SK-N-SH (cell line): ENCODE results near the gene RAD1.

Experiments used
- CTCF ChIP-seq: fragments of 200-600 bp; sonication (generic); IDR thresholded peaks from 2 replicates; pipeline ENCODE4 v1.6.1; 2017; ENCODE audit warnings: antibody characterized with exemption, mild to moderate bottlenecking, moderate library complexity
- EP300 ChIP-seq, 2 experiments: IDR thresholded peaks; 2 replicates each; pipeline versions ENCODE4 v1.4.0 to v1.6.1; 2012; ENCODE audit warnings: borderline replicate concordance in 1 of 2, low read depth in 1 of 2, low read length in 1 of 2
- EZH2phosphoT487 ChIP-seq: fragments of 200-600 bp; sonication (generic); IDR thresholded peaks from 2 replicates; pipeline ENCODE4 v1.6.1; 2017; ENCODE audit warnings: low read depth, mixed run types, mild to moderate bottlenecking, antibody characterized with exemption, moderate library complexity, borderline replicate concordance
- FOXM1 ChIP-seq: IDR thresholded peaks from 2 replicates; pipeline ENCODE4 v1.4.0; 2012; ENCODE audit warnings: low read depth, mild to moderate bottlenecking
- RXRA ChIP-seq: IDR thresholded peaks from 2 replicates; pipeline ENCODE4 v1.4.0; 2012; ENCODE audit warnings: low read depth, mild to moderate bottlenecking, borderline replicate concordance
- TAF1 ChIP-seq: IDR thresholded peaks from 2 replicates; pipeline ENCODE4 v1.6.1; 2012; ENCODE audit warnings: low read depth, mild to moderate bottlenecking, low read length, moderate library complexity, borderline replicate concordance
- TCF12 ChIP-seq: IDR thresholded peaks from 2 replicates; pipeline ENCODE4 v1.4.0; 2012
- TEAD4 ChIP-seq: IDR thresholded peaks from 2 replicates; pipeline ENCODE4 v1.4.0; 2012; ENCODE audit warnings: mild to moderate bottlenecking, borderline replicate concordance; ENCODE audit not compliant: insufficient read depth
- YY1 ChIP-seq: IDR thresholded peaks from 2 replicates; pipeline ENCODE4 v1.4.0; 2012; ENCODE audit warnings: low read depth, mild to moderate bottlenecking
- ZBTB33 ChIP-seq: IDR thresholded peaks from 2 replicates; pipeline ENCODE4 v1.4.0; 2012; ENCODE audit warnings: low read depth, borderline replicate concordance

GRCh38 chr5:34913072-34913471 lies 2.2 kb downstream of the RAD1 start:
- no peak for TF ChIP-seq CTCF
- TF ChIP-seq FOXM1 = no peak
- no peak for TF ChIP-seq EZH2phosphoT487
- TF ChIP-seq EP300 (IDR thresholded peaks at IDR 0.05; ENCODE audit: borderline replicate concordance in 1 of 2, low read depth in 1 of 2, low read length in 1 of 2) = no peak
- TF ChIP-seq YY1 = no peak
- TF ChIP-seq TEAD4 = no peak
- no peak for TF ChIP-seq TAF1
- no peak for TF ChIP-seq TCF12
- no peak for TF ChIP-seq ZBTB33
- TF ChIP-seq RXRA = no peak
